Activated CD8-positive, alpha-beta memory T cell treated with anti-CD3 and anti-CD28 coated beads, Interleukin-2, amount 50 U/mL, for 1 hour (primary cell): ENCODE measurements around the gene AP2M1.

ENCODE experiments used
- DNase-seq: peaks from one replicate; pipeline ENCODE4 v3.0.0-alpha.2; 2020; ENCODE audit errors: extremely low read depth

The AP2M1 gene

GRCh38 chr3:184228376-184229137 lies 53.9 kb downstream of the AP2M1 start:
- DNase-seq: no peak

GRCh38 chr3:184229394-184230080 lies 54.9 kb downstream of the AP2M1 start, which contains the start of gene VWA5B2:
Gene VWA5B2, plus strand, starts transcription at chr3:184229585. Its CDS starts 944 bp downstream, at chr3:184230529.
- DNase-seq: no peak

GRCh38 chr3:184230081-184230602 lies 55.5 kb downstream of the AP2M1 start:
- DNase-seq: no peak

GRCh38 chr3:184230603-184231528 lies 56.2 kb downstream of the AP2M1 start:
- DNase-seq: no peak

GRCh38 chr3:184231671-184232070 lies 57.0 kb downstream of the AP2M1 start:
- no peak for DNase-seq

- DNase-seq: no peak
Observed at GRCh38 chr3:184233127-184233843, 58.6 kb downstream of the AP2M1 start.
